ENCODE data around the gene DSC1.

DNA sequence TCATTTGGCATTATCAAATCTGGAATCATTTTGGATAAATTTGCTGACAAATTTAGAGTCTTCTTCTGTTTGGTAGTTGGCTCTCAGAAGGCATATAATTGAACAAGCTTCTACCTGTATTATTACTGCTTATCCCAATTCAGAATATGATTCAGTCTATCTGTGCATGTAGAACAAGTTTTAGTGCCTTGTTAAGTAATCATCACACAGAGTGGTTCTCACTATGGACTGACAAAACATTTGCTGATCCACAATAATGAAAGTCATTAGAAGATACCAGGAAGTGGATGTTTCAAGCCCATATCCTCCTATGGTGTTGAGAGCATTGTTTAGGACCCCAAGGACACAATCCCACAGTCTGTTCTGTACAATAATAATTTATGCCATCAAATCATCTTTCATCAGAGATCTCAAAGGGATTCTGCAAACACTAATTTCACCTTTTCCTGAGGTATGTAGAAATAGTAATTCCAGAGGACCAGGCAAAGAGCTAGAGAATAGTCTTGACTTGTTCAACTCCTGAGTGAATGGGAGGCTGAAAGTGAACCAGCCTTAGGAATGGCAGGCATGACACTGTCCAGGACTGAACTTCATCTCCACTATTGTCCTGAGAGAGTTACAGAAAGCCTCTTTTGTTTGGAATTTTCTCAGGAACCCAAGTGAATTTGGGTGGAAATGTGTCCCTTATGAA lies 29.6 kb upstream of the DSC1 start:
- TF ChIP-seq CTCF (IDR thresholded peaks at IDR 0.05) (no peak), YY1 (IDR thresholded peaks at IDR 0.05; ENCODE audit: low read depth) (no peak), FOXJ3 (CRISPR knock-in tag; IDR thresholded peaks at IDR 0.05) (no peak), REST (IDR thresholded peaks at IDR 0.05; ENCODE audit: low read depth, low read length) (no peak), GABPA (IDR thresholded peaks at IDR 0.05; ENCODE audit: low read depth) (no peak), RCOR1 (IDR thresholded peaks at IDR 0.05; ENCODE audit: low read length) (no peak), EP300 (IDR thresholded peaks at IDR 0.05; ENCODE audit: borderline replicate concordance in 1 of 2, low read depth in 1 of 2, low read length in 1 of 2) (no peak), TEAD4 (IDR thresholded peaks at IDR 0.05; ENCODE audit: borderline replicate concordance, insufficient read depth) (no peak), POLR2AphosphoS5 (IDR thresholded peaks at IDR 0.05; ENCODE audit: low read depth, low read length) (no peak), MEF2A (IDR thresholded peaks at IDR 0.05; ENCODE audit: borderline replicate concordance, low read depth) (no peak), NFIC (IDR thresholded peaks at IDR 0.05; ENCODE audit: borderline replicate concordance) (no peak), TAF1 (IDR thresholded peaks at IDR 0.05; ENCODE audit: borderline replicate concordance, low read depth, low read length) (no peak), USF2 (IDR thresholded peaks at IDR 0.05; ENCODE audit: borderline replicate concordance, low read depth, low read length) (no peak)
- TF ChIP-seq, protein P1, sequence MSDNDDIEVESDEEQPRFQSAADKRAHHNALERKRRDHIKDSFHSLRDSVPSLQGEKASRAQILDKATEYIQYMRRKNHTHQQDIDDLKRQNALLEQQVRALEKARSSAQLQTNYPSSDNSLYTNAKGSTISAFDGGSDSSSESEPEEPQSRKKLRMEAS (IDR thresholded peaks at IDR 0.05; ENCODE audit: low read depth): no peak
